Heart right ventricle (tissue), 16 donors: Measurements from ENCODE around the gene SLC46A3. TPM values are rescaled to one million over a fixed set of nuclear protein-coding genes. Genes with fewer than 3 reads are reported as not detected.
"Not testable (repeated sequence)": the region's sequence is repeated elsewhere in the genome, so short reads cannot be mapped to it uniquely, and the experiment has no call there.

ENCODE experiments used
- ATAC-seq, 8 donors: fragments of 200-7000 bp; cut with Tn5 transposase; one replicate each; pipeline ENCODE4 v1.9.1; 2020; ENCODE audit warnings: mild to moderate bottlenecking in 8 of 8, moderate library complexity in 8 of 8, moderate number of reproducible peaks in 1 of 8
- DNase-seq, 2 donors: peaks; one replicate each; pipeline ENCODE4 v3.0.0-alpha.2; 2020
- H3K27ac ChIP-seq, 10 donors: fragments of 200-600 bp; sonication (generic) in 2 of 10; one replicate each; pipeline versions ENCODE4 v1.5.0 to v1.8.0; 2020 to 2022; ENCODE audit warnings: mild to moderate bottlenecking in 3 of 10
- H3K27me3 ChIP-seq, 7 donors: fragments of 200-600 bp; one replicate each; pipeline ENCODE4 v1.8.0; 2021 to 2022; ENCODE audit warnings: mild to moderate bottlenecking in 2 of 7
- H3K36me3 ChIP-seq, 9 donors: fragments of 200-600 bp; sonication (generic) in 1 of 9; one replicate each; pipeline versions ENCODE4 v1.5.0 to v1.8.0; 2020 to 2022; ENCODE audit warnings: mild to moderate bottlenecking in 2 of 9
- H3K4me1 ChIP-seq, 9 donors: fragments of 200-600 bp; sonication (generic) in 1 of 9; one replicate each; pipeline versions ENCODE4 v1.5.0 to v1.8.0; 2020 to 2022; ENCODE audit warnings: mild to moderate bottlenecking in 4 of 9
- H3K4me3 ChIP-seq, 10 donors: fragments of 200-600 bp; sonication (generic) in 2 of 10; one replicate each; pipeline versions ENCODE4 v1.5.0 to v1.8.0; 2020 to 2022; ENCODE audit warnings: mild to moderate bottlenecking in 7 of 10, moderate library complexity in 2 of 10
- H3K9me3 ChIP-seq, 11 donors: fragments of 200-600 bp in 10 of 11; sonication (generic) in 2 of 11; one replicate each; pipeline versions ENCODE4 v1.5.0 to v1.8.0; 2013 to 2022; ENCODE audit warnings: mild to moderate bottlenecking in 2 of 11, control low read depth in 1 of 11, moderate library complexity in 1 of 11
- WGBS, 2 donors: extraction: QIAGEN DNeasy Blood & Tissue Kit; methylation state at CpG; one replicate each; pipeline ENCODE4 v1.1.7; 2013; ENCODE audit warnings: inconsistent platforms in 1 of 2; 5-methylcytosine and 5-hydroxymethylcytosine counted together
- intact Hi-C, 10 donors: fragments of 100-400 bp; cut with DNase I; formaldehyde crosslinking; loops; one replicate each; pipeline versions ENCODE4 v1.11.1 to v1.14.2; 2022
- polyA plus RNA-seq, 2 donors: library from polyadenylated mRNA; stranded (reverse); fragments of 200-250 nt; gene quantifications; one replicate each; pipeline ENCODE4 v1.2.3, GENCODE V29; 2013
- total RNA-seq, 10 donors: library from RNA; stranded (reverse); fragmentation: NEBNext Ultra II Directional in 3 of 10; extraction: Animal tissue kit (Norgen Biotek cat#: 25700) in 3 of 10; gene quantifications; one replicate each; pipeline versions ENCODE4 v1.2.1 to v1.2.4, GENCODE V29; 2021 to 2023
- TF ChIP-seq, protein P1 (sequence below), 9 donors: fragments of 200-600 bp; sonication (generic) in 2 of 9; IDR thresholded peaks; one replicate each; pipeline versions ENCODE4 v1.5.0 to v1.8.0; 2021 to 2022; ENCODE audit warnings: antibody characterized with exemption in 9 of 9, mild to moderate bottlenecking in 5 of 9, moderate library complexity in 1 of 9
- donor health status: Arrhythmogenic right ventricular cardiomyopathy.
- donor health status: ischemic (EF 13 %, LVEDD 7.1; RV severe dilation, severe dysfunction).
- donor health status: healthy with polysubstance abuse.
- donor health status: DM: no; HTN: yes; CAD: no.
- donor health status: DM: no; HTN: no; CAD: no.
- donor health status: ischemic (EF 25% LVEDD 6.9; RV normal size, moderate dysfunction).
- donor health status: ischemic (EF 25% LVEDD 5.7; RV mildly dilated, moderate dysfunction).
- donor health status: healthy.
- donor health status: DM: yes; HTN: yes; CAD: no.
- donor health status: Ischemic cardiomyopathy.
- donor health status: ischemic (EF 35%, LVEDD 5.7; RV mildly dilated, moderate dysfunction).
- donor health status: nonischemic (EF 11% LVEDD 7.7; RV severe dilation, severe dysfunction).
- donor health status: DM: yes; HTN: yes; CAD: no.
- donor health status: PGD.
- donor health status: ischemic (EF 29% LVEDD 5.4; RV normal size, mild dysfunction).
- donor health status: nonischemic (EF 23%, LVEDD 6.1; RV moderate dilation, normal function).

Gene SLC46A3
- total and polyA plus RNA-seq, 12 donors, result 9.1 to 19.3 (median 13.0) TPM

DNA sequence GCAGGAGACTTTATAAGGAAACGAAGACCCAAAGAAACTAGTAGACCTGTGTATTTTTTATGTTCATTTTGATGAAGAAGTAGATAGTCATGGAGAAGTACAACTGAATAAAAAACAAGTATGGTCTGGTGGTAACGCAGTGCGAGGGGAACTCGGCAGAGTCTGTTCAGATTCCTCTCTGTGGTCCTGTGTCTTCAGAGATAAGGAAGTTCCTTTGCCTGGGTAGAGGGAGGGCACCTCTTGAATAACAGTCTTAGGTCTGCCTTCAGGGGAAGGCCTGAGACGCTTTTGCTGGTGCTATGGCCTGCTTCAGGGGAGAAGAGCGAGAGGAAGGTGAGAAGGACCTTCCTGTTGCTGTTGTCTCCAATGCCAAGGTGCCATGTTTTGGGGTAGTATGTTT, 25.9 kb upstream of the SLC46A3 start:
- peak in 2 of 8 donors; percentile 40 to 41 for ATAC-seq
- peaks cover 0 to 18% (median 0%) of the 10 kb centered on the region in 9 donors for H3K4me1 ChIP-seq
- no peaks in the 10 kb centered on the region for H3K27me3 ChIP-seq
- H3K9me3 ChIP-seq, result no peaks in the 10 kb centered on the region
- no peak overlapping the region for H3K4me3 ChIP-seq
- intact Hi-C loops, result loop anchor here in 1 of 10 donors (10.0 kb wide), 1 partner anchor 280 kb away; no protein-coding TSS in a partner anchor
- no peak for DNase-seq
- peak overlapping the region in 4 of 10 donors; percentile 12 to 85 (median 23) for H3K27ac ChIP-seq
- TF ChIP-seq, protein P1, sequence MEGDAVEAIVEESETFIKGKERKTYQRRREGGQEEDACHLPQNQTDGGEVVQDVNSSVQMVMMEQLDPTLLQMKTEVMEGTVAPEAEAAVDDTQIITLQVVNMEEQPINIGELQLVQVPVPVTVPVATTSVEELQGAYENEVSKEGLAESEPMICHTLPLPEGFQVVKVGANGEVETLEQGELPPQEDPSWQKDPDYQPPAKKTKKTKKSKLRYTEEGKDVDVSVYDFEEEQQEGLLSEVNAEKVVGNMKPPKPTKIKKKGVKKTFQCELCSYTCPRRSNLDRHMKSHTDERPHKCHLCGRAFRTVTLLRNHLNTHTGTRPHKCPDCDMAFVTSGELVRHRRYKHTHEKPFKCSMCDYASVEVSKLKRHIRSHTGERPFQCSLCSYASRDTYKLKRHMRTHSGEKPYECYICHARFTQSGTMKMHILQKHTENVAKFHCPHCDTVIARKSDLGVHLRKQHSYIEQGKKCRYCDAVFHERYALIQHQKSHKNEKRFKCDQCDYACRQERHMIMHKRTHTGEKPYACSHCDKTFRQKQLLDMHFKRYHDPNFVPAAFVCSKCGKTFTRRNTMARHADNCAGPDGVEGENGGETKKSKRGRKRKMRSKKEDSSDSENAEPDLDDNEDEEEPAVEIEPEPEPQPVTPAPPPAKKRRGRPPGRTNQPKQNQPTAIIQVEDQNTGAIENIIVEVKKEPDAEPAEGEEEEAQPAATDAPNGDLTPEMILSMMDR (IDR thresholded peaks at IDR 0.05), result no peak
- H3K36me3 ChIP-seq, result no peaks in the 10 kb centered on the region
- WGBS, 2 donors, result 67 to 86% methylated on average over 6 of the region's 6 CpGs

DNA sequence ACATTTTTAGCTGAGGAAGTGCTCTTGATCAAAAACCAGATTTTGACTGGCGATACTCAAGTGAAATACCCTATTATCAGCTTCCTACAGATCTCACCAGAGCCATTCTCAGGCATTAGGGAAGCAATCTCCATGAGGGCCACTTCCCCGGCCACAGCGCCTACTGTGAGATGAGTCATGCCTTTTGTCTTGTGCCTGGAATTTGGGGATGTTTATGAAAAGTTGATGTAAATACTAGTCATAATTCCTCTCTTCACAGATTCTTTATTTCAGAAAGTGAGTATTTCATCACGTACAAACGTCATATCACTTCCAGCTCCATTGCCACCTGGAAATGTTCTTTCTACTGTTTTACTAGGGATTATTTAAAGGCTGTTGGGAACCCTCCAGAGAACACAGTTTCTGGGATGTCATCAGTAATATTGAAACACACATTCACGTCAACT, 25.3 kb upstream of the SLC46A3 start:
- no peaks in the 10 kb centered on the region for H3K36me3 ChIP-seq
- DNase-seq (peak in 1 of 2 donors; percentile 11), ATAC-seq (peak in 6 of 8 donors; percentile 32 to 82 (median 60))
- peaks cover 0 to 18% (median 0%) of the 10 kb centered on the region in 9 donors for H3K4me1 ChIP-seq
- TF ChIP-seq, protein P1 (IDR thresholded peaks at IDR 0.05), result no peak
- no peaks in the 10 kb centered on the region for H3K9me3 ChIP-seq
- intact Hi-C loops, result loop anchor here in 1 of 10 donors (10.0 kb wide), 1 partner anchor 281 kb away; no protein-coding TSS in a partner anchor
- no peaks in the 10 kb centered on the region for H3K27me3 ChIP-seq
- H3K4me3 ChIP-seq, result no peak overlapping the region
- H3K27ac ChIP-seq, result peak overlapping the region in 4 of 10 donors; percentile 15 to 85 (median 37)
- 59 to 69% methylated on average over 6 of the region's 6 CpGs for WGBS, 2 donors

DNA sequence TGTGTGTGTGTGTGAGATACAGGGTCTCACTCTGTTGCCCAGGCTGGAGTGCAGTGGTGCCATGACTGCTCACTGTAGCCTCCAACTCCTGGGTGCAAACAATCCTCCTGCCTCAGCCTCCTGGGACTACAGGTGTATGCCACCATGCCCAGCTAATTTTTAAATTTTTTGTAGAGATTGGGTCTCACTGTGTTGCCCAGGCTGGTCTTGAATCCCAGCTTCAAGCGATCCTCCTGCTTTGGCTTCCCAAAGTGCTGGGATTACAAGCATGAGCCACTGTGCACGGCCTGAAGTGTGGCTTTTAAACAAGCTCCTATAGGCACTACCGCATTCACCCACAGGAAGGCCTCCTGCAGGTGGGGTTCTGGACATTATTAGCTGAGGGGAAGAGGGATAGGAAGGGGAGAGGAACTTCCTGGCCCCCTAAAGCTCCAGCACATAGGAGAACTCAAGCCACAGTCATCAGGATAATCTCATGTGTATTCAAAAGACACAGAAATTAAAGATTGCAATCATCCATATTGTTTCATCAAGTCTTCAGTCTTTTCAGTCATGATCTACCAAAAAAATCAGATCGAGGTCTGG, 24.8 kb upstream of the SLC46A3 start:
- ATAC-seq, result no peak
- Histone ChIP-seq H3K36me3 (no peaks in the 10 kb centered on the region), H3K9me3 (no peaks in the 10 kb centered on the region), H3K4me1 (peaks cover 0 to 18% (median 0%) of the 10 kb centered on the region in 9 donors), H3K4me3 (no peak overlapping the region), H3K27ac (peak overlapping the region in 3 of 10 donors; percentile 1 to 85 (median 43)), H3K27me3 (no peaks in the 10 kb centered on the region)
- TF ChIP-seq, protein P1 (IDR thresholded peaks at IDR 0.05), result no peak
- intact Hi-C loops, result loop anchor here in 1 of 10 donors (10.0 kb wide), 1 partner anchor 281 kb away; no protein-coding TSS in a partner anchor
- no peak for DNase-seq
- WGBS, 2 donors, result 76 to 78% methylated on average over 4 of the region's 4 CpGs

DNA sequence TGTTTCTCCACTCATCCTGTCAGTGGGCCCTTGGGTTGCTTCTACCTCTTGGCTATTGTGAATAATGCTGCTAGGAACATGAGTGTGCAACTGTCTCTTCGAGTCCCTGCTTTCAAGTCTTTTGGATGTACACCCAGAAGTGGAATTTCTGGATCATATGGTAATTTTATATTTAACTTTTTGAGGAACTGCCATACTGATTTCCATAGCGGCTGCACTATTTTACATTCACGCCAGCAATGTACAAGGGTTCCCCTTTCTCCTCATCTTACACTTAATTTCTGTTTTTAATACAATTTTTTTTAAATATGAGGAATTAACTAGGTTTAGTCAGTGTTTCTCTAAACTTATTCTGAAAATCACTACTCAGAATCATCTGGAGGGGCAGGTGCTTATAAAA, 24.2 kb upstream of the SLC46A3 start:
- intact Hi-C loops, result loop anchor here in 1 of 10 donors (10.0 kb wide), 1 partner anchor 282 kb away; no protein-coding TSS in a partner anchor
- Histone ChIP-seq H3K9me3 (no peaks in the 10 kb centered on the region), H3K4me1 (peaks cover 0 to 18% (median 0%) of the 10 kb centered on the region in 9 donors), H3K36me3 (no peaks in the 10 kb centered on the region), H3K27ac (peak overlapping the region in 1 of 10 donors; percentile 85), H3K4me3 (no peak overlapping the region), H3K27me3 (no peaks in the 10 kb centered on the region)
- ATAC-seq (no peak), DNase-seq (no peak)
- TF ChIP-seq, protein P1 (IDR thresholded peaks at IDR 0.05), result no peak
- 88 to 90% methylated on average over 3 of the region's 3 CpGs for WGBS, 2 donors

DNA sequence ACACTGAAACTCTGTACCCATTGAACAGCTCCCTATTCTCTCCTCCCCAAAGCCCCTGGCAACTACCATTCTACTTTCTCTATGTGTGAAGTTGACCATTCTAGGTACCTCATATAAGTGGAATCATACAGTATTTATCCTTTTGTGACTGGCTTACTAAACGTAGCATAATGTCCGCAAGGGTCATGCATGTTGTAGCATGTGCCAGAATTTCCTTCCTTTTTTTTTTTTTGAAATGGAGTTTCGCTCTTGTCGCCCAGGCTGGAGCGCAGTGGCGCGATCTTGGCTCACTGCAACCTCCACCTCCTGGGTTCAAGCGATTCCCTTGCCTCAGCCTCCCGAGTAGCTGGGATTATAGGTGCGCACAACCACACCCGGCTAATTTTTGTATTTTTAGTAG, 23.7 kb upstream of the SLC46A3 start:
- not testable (repeated sequence) for ATAC-seq, H3K4me3 ChIP-seq, H3K9me3 ChIP-seq, DNase-seq, H3K36me3 ChIP-seq, H3K27me3 ChIP-seq
- Histone ChIP-seq H3K4me1 (peaks cover 0 to 18% (median 0%) of the 10 kb centered on the region in 9 donors), H3K27ac (peak overlapping the region in 1 of 10 donors; percentile 85)
- WGBS, 2 donors, result 85 to 91% methylated on average over 11 of the region's 11 CpGs
- intact Hi-C loops, result loop anchor here in 1 of 10 donors (10.0 kb wide), 1 partner anchor 282 kb away; no protein-coding TSS in a partner anchor
